Right renal pelvis (tissue), 4 donors: ENCODE results near the gene SLC12A2. TPM values are rescaled to one million over a fixed set of nuclear protein-coding genes. Genes with fewer than 3 reads are reported as not detected.
A peak's percentile ranks its signal among the peaks of the same experiment; 100 is the strongest.

ENCODE experiments used
- DNase-seq, 4 donors: peaks; one replicate each; pipeline ENCODE4 v3.0.0-alpha.2; 2013; ENCODE audit warnings: low read depth in 4 of 4, low spot score in 3 of 4, missing footprints in 1 of 4
- polyA plus RNA-seq, 4 donors: library from polyadenylated mRNA; unstranded; fragments of 120-200 nt; gene quantifications; one replicate each; pipeline ENCODE4 v1.2.1, GENCODE V29; 2013; ENCODE audit not compliant: insufficient read length in 4 of 4

Gene SLC12A2
- polyA plus RNA-seq, result 10 to 100 TPM; 31.5 to 42.5 (median 38.9) TPM

DNA sequence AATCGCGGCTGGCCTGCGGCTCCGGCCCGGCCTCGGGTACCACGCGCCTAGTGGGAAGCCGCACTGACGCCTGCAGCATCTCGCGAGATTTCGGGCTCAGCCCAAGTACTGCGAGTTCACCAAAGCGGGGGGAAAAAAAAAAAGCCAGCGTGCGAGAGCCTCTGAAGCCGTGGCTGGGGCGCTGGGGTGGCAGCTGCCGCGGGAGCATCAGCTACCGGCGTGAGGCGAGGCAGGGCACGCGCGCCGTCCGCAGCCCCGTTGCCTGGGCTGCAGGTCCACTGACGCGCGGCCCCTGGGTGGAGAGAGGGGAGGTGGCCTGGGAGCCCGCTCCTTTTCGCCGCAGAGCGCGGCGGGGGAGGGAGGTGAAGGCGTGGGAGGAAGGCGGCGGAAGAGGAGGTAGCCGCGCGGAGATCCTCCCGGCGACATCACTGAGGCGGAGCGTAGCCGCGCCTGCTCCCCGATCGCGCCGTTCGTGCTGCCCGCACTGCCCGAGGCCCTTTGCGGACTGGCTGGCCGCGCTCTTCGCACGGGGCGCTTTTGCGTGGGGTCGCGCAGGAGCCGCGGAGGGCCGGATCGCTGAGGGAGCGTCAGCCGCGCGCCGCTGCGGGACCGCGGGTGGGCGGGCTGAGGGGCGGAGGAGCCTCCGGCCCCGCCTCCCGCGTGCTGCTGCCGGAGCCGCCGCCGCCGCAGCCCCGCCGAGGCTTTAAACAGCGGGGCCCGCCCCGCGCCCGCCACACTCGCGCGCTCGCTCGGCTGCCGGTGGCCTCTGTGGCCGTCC is at the start of gene SLC12A2:
Gene SLC12A2, plus strand, starts transcription at position 734 of the 778 bp plus-strand sequence. CDS start 189 bp downstream, outside the sequence.
- DNase-seq, result peak; percentile 89 to 96 (median 92)

DNA sequence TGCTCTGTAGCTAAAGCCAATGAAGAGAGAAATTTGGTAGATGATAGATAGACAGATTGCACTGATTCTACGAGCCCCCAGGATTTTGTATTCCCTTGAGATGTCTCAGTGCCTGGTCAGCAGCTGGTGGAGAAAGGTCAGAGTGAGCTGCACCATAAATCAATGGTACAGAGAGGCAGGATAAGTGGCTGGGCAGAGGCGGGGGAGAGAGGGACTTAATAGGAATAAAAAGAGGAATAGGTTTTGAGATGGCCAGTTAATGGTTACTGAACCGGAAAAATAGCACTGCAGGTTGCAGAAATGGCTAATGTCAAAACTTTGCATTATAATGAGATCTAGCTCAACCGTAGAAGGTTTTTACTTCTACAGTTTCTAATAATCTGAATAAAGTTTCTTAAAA is 47.9 kb upstream of the SLC12A2 start:
- peak; percentile 4 to 46 (median 33) for DNase-seq

DNA sequence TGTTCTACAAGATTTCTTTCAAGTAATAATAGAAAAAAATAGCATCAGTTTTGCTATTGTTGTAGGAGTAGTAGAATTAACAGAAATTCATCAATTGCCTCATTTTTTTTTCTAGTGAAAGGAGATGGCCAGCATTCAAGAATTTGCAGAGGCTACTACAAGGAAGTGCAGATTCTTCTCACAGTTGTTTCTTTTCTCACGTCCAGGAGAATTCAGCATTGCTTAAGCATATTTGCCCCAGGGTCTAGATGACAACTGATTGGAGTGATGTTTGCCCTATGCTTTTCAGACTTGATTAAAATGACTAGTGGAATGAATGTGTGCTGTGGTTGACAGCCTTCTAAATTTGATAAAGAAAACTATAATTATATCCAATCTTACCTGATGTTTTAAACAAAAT is 46.6 kb upstream of the SLC12A2 start:
- DNase-seq, result no peak

- DNase-seq, result no peak
Observed at GRCh38 chr5:128038643-128039042, 44.9 kb upstream of the SLC12A2 start.

DNA sequence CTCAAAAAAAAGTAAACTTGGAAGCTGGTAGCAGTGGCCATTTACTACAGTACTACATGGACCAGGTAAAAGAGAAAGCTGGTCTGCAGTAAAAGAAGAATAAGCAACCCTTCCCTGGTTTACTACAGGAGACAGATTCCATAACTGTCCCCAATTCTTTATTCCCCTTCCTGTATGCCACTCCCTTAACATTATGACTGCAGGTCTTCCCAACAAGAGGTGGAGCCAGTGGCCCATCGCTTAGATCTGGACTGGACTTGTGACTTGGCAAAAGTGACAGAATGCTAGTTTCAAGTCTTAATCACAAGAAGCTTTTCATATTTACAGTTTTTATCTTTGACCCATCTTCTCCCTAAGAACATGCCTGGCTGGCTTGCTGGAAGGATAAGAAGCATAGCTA is 42.6 kb upstream of the SLC12A2 start:
- DNase-seq, result no peak

- no peak for DNase-seq
Observed at GRCh38 chr5:128052780-128053179, 30.8 kb upstream of the SLC12A2 start.

GRCh38 chr5:128053291-128053954 is 30.1 kb upstream of the SLC12A2 start:
- DNase-seq, result no peak

DNA sequence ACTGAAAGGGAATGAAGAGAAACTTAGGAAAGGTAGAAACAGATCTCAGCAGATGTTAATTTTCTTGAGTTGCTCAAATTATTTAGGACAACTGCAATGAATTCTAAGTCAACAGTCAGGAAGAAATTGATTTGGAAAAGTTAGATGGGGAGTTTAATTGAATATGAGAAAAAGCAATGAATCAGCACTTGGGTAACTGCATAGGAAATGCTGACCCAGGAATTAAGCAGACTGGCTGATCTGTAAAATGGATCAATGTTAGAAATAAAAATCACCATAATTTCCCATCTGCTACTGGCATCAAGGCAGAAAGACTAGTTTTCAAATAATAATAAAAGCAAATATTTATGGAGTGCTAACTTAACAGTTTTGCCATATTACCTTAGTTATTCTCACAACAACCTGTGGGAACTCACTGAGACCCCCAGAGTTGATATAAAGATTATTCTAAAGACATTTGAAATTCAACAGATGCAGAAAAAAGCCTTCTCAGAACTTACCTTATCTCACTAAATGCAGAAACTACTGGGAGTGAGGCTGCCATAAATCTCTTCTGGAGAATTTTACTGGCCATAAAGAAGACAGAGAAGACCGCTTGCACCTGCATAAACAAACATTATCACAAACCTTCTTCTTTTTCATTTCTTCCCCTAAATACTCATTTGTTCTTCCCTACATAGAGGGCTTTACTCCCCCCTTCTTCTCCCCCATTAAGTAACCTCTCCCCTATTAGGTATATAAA is 22.8 kb upstream of the SLC12A2 start:
- DNase-seq, result no peak

DNA sequence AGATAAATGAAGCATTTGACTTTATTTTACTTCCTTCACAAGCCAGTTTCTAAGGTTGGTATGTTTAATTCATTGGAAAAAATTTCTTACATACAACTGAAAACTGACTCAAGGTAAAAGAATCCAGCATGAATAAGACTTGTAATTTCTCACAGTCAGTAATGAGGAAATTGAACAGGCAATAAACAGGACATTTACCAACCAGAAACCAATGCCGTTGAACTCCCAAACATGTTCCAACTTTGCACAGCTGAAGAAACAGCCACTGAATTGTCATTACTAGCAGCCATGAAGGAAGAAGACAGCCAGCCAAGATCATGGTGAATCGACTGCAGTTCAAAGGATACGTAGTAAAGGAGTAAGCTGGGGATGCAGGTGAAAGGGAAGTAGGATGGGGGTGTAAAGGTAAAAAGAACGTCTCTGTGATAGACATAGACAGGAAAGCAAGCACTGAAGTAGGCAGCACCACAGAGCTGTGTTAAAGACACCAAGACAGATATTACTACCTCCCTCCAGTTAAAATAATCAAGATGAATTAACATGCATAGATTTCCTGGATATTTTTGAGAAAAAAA is 21.3 kb upstream of the SLC12A2 start:
- no peak for DNase-seq

GRCh38 chr5:128074171-128074570 is 9.4 kb upstream of the SLC12A2 start:
- DNase-seq, result no peak

DNA sequence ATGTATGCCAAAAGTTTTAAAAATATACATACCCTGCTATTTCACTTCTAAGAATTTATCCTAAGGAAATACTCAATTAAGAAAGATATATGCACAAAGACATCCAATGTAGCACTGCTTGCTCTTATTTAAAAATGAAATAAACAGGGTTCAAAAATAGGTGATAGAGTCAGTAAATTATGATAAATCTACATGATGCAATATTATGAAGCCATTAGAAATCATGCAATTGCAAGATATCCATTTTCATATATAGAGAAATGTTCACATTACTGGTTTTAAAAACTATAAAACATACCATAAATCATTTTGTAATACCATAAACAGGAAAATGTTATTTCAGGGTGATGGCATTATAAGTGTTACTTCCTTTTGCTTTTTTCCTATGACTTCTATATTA is 8.6 kb upstream of the SLC12A2 start:
- no peak for DNase-seq

GRCh38 chr5:128077526-128077925 is 6.0 kb upstream of the SLC12A2 start:
- DNase-seq, result no peak

GRCh38 chr5:128081111-128081851 is 2.3 kb upstream of the SLC12A2 start:
- DNase-seq, result peak in 1 of 4 donors; percentile 3

DNA sequence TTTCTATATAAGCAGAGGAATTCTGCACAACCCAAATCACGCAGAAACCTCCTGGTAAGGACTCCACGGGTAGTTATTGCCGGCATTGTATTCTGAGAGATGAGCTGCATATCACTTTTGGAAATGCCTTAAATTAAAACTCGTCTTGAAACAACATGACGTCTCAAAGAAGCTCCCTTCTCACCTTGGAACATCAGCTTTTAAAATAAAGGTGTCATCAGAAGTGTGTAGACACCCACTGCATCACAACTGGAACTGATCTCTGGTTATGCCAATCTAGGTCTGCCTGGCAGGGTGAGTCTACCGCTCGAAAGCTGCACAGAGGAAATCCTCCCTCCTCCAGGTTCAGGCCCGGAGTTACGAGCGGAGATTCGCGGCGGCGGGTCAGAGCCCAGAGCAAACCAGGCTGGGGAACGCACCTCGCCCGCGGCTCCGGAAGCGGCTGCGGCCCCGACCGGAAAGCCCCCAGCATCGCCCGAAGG is 974 bp upstream of the SLC12A2 start:
- DNase-seq, result no peak

- DNase-seq, result peak in 1 of 4 donors; percentile 61
Observed at GRCh38 chr5:128083811-128084227, 253 bp downstream of the SLC12A2 start.

GRCh38 chr5:128084228-128085167 is 932 bp downstream of the SLC12A2 start:
- peak in 1 of 4 donors; percentile 14 for DNase-seq

- no peak for DNase-seq
Observed at GRCh38 chr5:128085413-128085812, 1.8 kb downstream of the SLC12A2 start.

GRCh38 chr5:128091579-128091978 is 8.0 kb downstream of the SLC12A2 start:
- no peak for DNase-seq

DNA sequence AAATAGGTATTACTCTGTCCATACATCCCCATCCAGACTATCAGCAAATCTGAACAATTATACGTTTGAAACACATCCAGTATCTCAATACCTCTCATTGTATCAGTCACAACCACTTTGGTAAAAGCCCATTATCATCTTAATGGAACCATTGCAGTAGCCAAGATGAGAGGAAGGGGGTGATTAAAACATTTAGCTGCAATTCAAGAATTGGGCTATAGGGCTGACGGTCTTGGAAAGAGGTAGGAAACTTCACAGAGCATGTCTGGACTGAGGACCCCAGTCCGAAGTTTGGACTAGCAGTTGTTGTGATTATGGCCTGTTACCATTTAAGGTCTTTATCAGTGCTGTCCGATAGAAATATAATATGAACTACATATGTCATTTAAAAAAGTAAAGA is 8.6 kb downstream of the SLC12A2 start:
- DNase-seq, result no peak
